ENCODE results near the gene ROR2. TPM values are rescaled to one million over a fixed set of nuclear protein-coding genes. Genes with fewer than 3 reads are reported as not detected.

Gene ROR2
- total and polyA plus RNA-seq, 2 of the 8 experiments (the other 6 are each of a cell fraction or from before 2014, with no cell fraction given): 2.7 to 4.3 TPM

GRCh38 chr9:91782708-91783214 is 167.3 kb downstream of the ROR2 start:
- Histone ChIP-seq H2BK5ac (ENCODE audit: low read depth, low read length) (no peak overlapping the region), H4K5ac (ENCODE audit: insufficient read length, low read depth, low read length) (no peak overlapping the region), H4K20me1 (replicated peaks in 1 of 2; ENCODE audit: control insufficient read depth in 1 of 2, insufficient read depth in 2 of 2, low read length in 2 of 2) (no peaks in the 10 kb centered on the region), H2AK5ac (ENCODE audit: low read depth, low read length) (no peak overlapping the region), H2BK20ac (ENCODE audit: low read length) (no peak overlapping the region), H3K9me3 (ENCODE audit: insufficient read depth in 2 of 2, low read depth in 1 of 2, low read length in 1 of 2) (no peaks in the 10 kb centered on the region), H2BK15ac (ENCODE audit: low read length) (no peak overlapping the region), H3K4ac (replicated peaks; ENCODE audit: insufficient read length, low read depth, low read length) (no peak overlapping the region), H3K4me3 (ENCODE audit: extremely low read depth in 1 of 4, insufficient read depth in 2 of 4, low read depth in 3 of 4, low read length in 4 of 4) (no peak overlapping the region), H2BK12ac (ENCODE audit: low read depth, low read length) (no peak overlapping the region), H3K14ac (ENCODE audit: insufficient read length) (no peak overlapping the region), H3K27ac (ENCODE audit: low read depth, low read length) (no peak overlapping the region), H2BK120ac (replicated peaks; ENCODE audit: low read depth, low read length) (no peak overlapping the region), H3K4me2 (ENCODE audit: insufficient read depth in 1 of 2, low read depth in 2 of 2, low read length in 2 of 2) (no peak overlapping the region), H4K8ac (ENCODE audit: extremely low read depth, insufficient read depth, low read length) (no peak overlapping the region), H3K36me3 (ENCODE audit: control insufficient read depth in 2 of 4, insufficient read depth in 4 of 4, low read length in 3 of 4) (no peaks in the 10 kb centered on the region), H3K23ac (ENCODE audit: insufficient read length) (no peak overlapping the region), H3K18ac (ENCODE audit: extremely low read depth, low read length) (no peak overlapping the region), H3K56ac (replicated peaks; ENCODE audit: insufficient read length, low read depth, low read length) (no peak overlapping the region), H2AFZ (ENCODE audit: low read length) (no peak overlapping the region), H3K23me2 (ENCODE audit: low read depth, low read length) (no peaks in the 10 kb centered on the region; the same call in 1 of the 2 replicates), H3K79me2 (ENCODE audit: control insufficient read depth in 1 of 2, insufficient read depth in 2 of 2, low read length in 2 of 2) (no peaks in the 10 kb centered on the region), H4K91ac (replicated peaks; ENCODE audit: insufficient read length, low read length) (no peak overlapping the region), H3K4me1 (replicated peaks in 1 of 4; ENCODE audit: control insufficient read depth in 3 of 4, insufficient read depth in 4 of 4, low read length in 3 of 4) (no peaks in the 10 kb centered on the region; a peak in 2 of 7 replicates), H3K27me3 (replicated peaks in 1 of 4; ENCODE audit: control insufficient read depth in 3 of 4, extremely low read depth in 1 of 4, insufficient read depth in 3 of 4, low read length in 3 of 4) (no peaks in the 10 kb centered on the region), H3K9ac (replicated peaks in 1 of 4; ENCODE audit: extremely low read depth in 1 of 4, low read depth in 3 of 4, low read length in 3 of 4) (no peak overlapping the region), H3K79me1 (ENCODE audit: low read depth, low read length) (peaks cover 2% of the 10 kb centered on the region)
- ChIA-PET POLR2A (ENCODE audit: partially characterized antibody) (no interaction called here), CTCF (ENCODE audit: partially characterized antibody) (interaction anchor here (0.7 to 12.6 kb wide), 5 partner anchors 12 to 172 kb away, joined by 4 to 156 read pairs (median 6); partner anchors contain the start of gene ROR2)
- no peak for FAIRE-seq
- WGBS, 2 experiments (ENCODE audit: extremely low coverage in 1 of 2, insufficient coverage in 1 of 2, insufficient read length in 1 of 2, insufficient replicate concordance in 2 of 2, low coverage in 1 of 2, low lambda C conversion rate in 2 of 2, missing lambda C conversion rate in 1 of 2): 94% methylated on average over 5 of the region's 5 CpGs; no CpG with 5 or more reads in 1 of the 2 experiments
- TF ChIP-seq HDAC6 (IDR thresholded peaks at IDR 0.05; ENCODE audit: low read depth, low read length) (no peak), KDM1A (IDR thresholded peaks at IDR 0.05; ENCODE audit: borderline replicate concordance, low read length) (no peak)
- DNase-seq (ENCODE audit: low read depth in 1 of 2, low spot score in 2 of 2): no peak

Data from H1 (cell line).